ENCODE data around the gene COA1. TPM values are rescaled to one million over a fixed set of nuclear protein-coding genes. Genes with fewer than 3 reads are reported as not detected.
A peak's percentile ranks its signal among the peaks of the same experiment; 100 is the strongest.

Gene COA1
- polyA plus RNA-seq, 2 of the 4 experiments (the other 2 are of a cell fraction) = 57.5 to 91.4 TPM

DNA sequence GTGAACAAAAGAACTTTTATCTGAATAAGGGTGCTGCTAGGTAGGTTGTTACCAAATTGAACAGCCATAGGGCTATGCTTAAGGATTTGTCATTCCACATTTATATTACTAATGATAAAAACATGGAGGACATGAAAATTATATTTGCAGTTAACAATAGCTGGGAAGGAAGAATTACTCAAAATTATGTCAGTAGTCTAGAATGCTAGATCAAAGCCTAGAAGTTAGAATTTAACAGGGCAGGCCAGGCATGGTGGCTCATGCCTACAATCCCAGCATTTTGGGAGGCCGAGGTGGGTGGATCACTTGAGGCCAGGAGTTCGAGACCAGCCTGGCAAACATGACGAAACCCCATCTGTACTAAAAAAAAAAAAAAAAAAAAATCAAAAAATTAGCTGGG, 137.0 kb downstream of the COA1 start:
- Histone ChIP-seq H3K27ac (peak overlapping the region; percentile 1 to 40; a peak in 4 of 6 replicates), H3K9me3 (no peaks in the 10 kb centered on the region), H3K4me1 (peaks cover 59% of the 10 kb centered on the region), H3K4me2 (peak overlapping the region; percentile 65), H3K4me3 (no peak overlapping the region)
- ATAC-seq (peak in 1 of 2 experiments; percentile 35; a peak in 2 of 6 replicates), FAIRE-seq (no peak), DNase-seq (ENCODE audit: low read depth in 1 of 2, low spot score in 1 of 2) (no peak)
- TF ChIP-seq NR3C1 (IDR thresholded peaks at IDR 0.05) (no peak), RAD21 (conservative IDR thresholded peaks at IDR 0.05 in 1 of 2, IDR thresholded peaks at IDR 0.05 in 1 of 2) (no peak), CHD4 (IDR thresholded peaks at IDR 0.05; ENCODE audit: borderline replicate concordance) (no peak), JUN (IDR thresholded peaks at IDR 0.05) (no peak), CHD2 (IDR thresholded peaks at IDR 0.05; ENCODE audit: low read length, partially characterized antibody) (no peak), RFX5 (IDR thresholded peaks at IDR 0.05) (no peak), MAX (IDR thresholded peaks at IDR 0.05) (no peak), HOXB5 (CRISPR knock-in tag; IDR thresholded peaks at IDR 0.05) (no peak), PBX3 (IDR thresholded peaks at IDR 0.05) (no peak), REST (IDR thresholded peaks at IDR 0.05) (no peak), RARB (CRISPR knock-in tag; IDR thresholded peaks at IDR 0.05) (no peak), EHF (CRISPR knock-in tag; IDR thresholded peaks at IDR 0.05) (no peak)
- 82% methylated on average over 3 of the region's 3 CpGs for WGBS (ENCODE audit: missing lambda C conversion rate)
- POLR2A ChIA-PET = interaction anchor here (0.7 to 2.0 kb wide), 2 partner anchors 9 to 108 kb away, joined by 5 to 18 read pairs; partner anchors contain the start of gene STK17A
- CTCF ChIA-PET = interaction anchor here (1.4 kb wide), 2 partner anchors 10 to 108 kb away, joined by 6 to 9 read pairs; partner anchors contain the start of gene STK17A

GRCh38 chr7:43591558-43592180, 137.7 kb downstream of the COA1 start:
- Histone ChIP-seq H3K4me3 (no peak overlapping the region), H3K9me3 (no peaks in the 10 kb centered on the region), H3K4me1 (peaks cover 64% of the 10 kb centered on the region), H3K27ac (peak overlapping the region; percentile 1 to 39; a peak in 4 of 6 replicates), H3K4me2 (peak overlapping the region; percentile 65)
- ATAC-seq = peak; percentile 69 to 75; a peak in 4 of 6 replicates
- CTCF ChIA-PET = interaction anchor here (1.2 to 1.4 kb wide), 4 partner anchors 9 to 247 kb away, joined by 3 to 9 read pairs (median 6); partner anchors contain the start of gene STK17A
- POLR2A ChIA-PET = interaction anchor here (2.0 kb wide), 1 partner anchor 9 kb away, joined by 18 read pairs; the partner anchor contains the start of gene STK17A
- no peak for FAIRE-seq
- no peak for TF ChIP-seq HOXB5 (CRISPR knock-in tag; IDR thresholded peaks at IDR 0.05)
- no peak for TF ChIP-seq HDAC2 (IDR thresholded peaks at IDR 0.05)
- TF ChIP-seq RCOR1 (IDR thresholded peaks at IDR 0.05; ENCODE audit: low read depth, low read length) = no peak
- no peak for DNase-seq (ENCODE audit: low read depth in 1 of 2, low spot score in 1 of 2)
- WGBS (ENCODE audit: missing lambda C conversion rate) = 4% methylated on average over 4 of the region's 4 CpGs

GRCh38 chr7:43590862-43591557, 138.3 kb downstream of the COA1 start:
- Histone ChIP-seq H3K4me1 (peaks cover 64% of the 10 kb centered on the region), H3K4me3 (no peak overlapping the region), H3K9me3 (no peaks in the 10 kb centered on the region), H3K27ac (peak overlapping the region in 1 of 2 experiments; percentile 40; a peak in 3 of 6 replicates), H3K4me2 (peak overlapping the region; percentile 65)
- DNase-seq (ENCODE audit: low read depth in 1 of 2, low spot score in 1 of 2) = no peak
- no peak for TF ChIP-seq CHD4 (IDR thresholded peaks at IDR 0.05; ENCODE audit: borderline replicate concordance)
- no peak for TF ChIP-seq HES2 (IDR thresholded peaks at IDR 0.05)
- no peak for TF ChIP-seq ELK1 (IDR thresholded peaks at IDR 0.05; ENCODE audit: low read depth, low read length)
- no peak for TF ChIP-seq MAZ (IDR thresholded peaks at IDR 0.05; ENCODE audit: borderline replicate concordance, low read depth, low read length)
- no peak for TF ChIP-seq HEYL (CRISPR knock-in tag; IDR thresholded peaks at IDR 0.05)
- no peak for TF ChIP-seq RFX5 (IDR thresholded peaks at IDR 0.05)
- no peak for TF ChIP-seq EHF (CRISPR knock-in tag; IDR thresholded peaks at IDR 0.05)
- TF ChIP-seq FOXS1 (CRISPR knock-in tag; IDR thresholded peaks at IDR 0.05) = no peak
- TF ChIP-seq SMC3 (IDR thresholded peaks at IDR 0.05) = no peak
- no peak for TF ChIP-seq RNF2 (IDR thresholded peaks at IDR 0.05; ENCODE audit: borderline replicate concordance, low read depth)
- ChIA-PET CTCF (interaction anchor here (1.2 to 1.4 kb wide), 2 partner anchors 9 to 247 kb away, joined by 3 to 6 read pairs; partner anchors contain the start of gene STK17A), POLR2A (interaction anchor here (2.0 kb wide), 1 partner anchor 8 kb away, joined by 18 read pairs; the partner anchor contains the start of gene STK17A)
- 64% methylated on average over 2 of the region's 2 CpGs for WGBS (ENCODE audit: missing lambda C conversion rate)
- ATAC-seq = peak in 1 of 2 experiments; percentile 29; a peak in 1 of 6 replicates
- no peak for FAIRE-seq

Data from A549 (cell line).